ENCODE data around the gene KHDRBS1. TPM values are rescaled to one million over a fixed set of nuclear protein-coding genes. Genes with fewer than 3 reads are reported as not detected.

KHDRBS1 gene
- total and polyA plus RNA-seq, 9 of the 15 experiments (the other 6 are each of a cell fraction or from before 2014, with no cell fraction given), result 48.4 to 257 (median 114) TPM

- TF ChIP-seq FOS (IDR thresholded peaks at IDR 0.05; ENCODE audit: extremely low read depth, insufficient read length), result no peak
- peak; percentile 94 for TF ChIP-seq USF2 (CRISPR knock-in tag; IDR thresholded peaks at IDR 0.05)
- TF ChIP-seq BHLHE40 (IDR thresholded peaks at IDR 0.05; ENCODE audit: low read length), result peak; percentile 95
- TF ChIP-seq RFX7 (CRISPR knock-in tag; IDR thresholded peaks at IDR 0.05), result no peak
- TF ChIP-seq NCOA1 (IDR thresholded peaks at IDR 0.05; ENCODE audit: low read depth), result no peak
- TF ChIP-seq MYC (IDR thresholded peaks at IDR 0.05; ENCODE audit: low read depth, low read length), result peak; percentile 98
- peak; percentile 95 for TF ChIP-seq MYC (CRISPR knock-in tag; IDR thresholded peaks at IDR 0.05; ENCODE audit: borderline replicate concordance, low read depth)
- TF ChIP-seq ZFP36 (IDR thresholded peaks at IDR 0.05; ENCODE audit: low read depth, low read length, partially characterized antibody), result no peak
- TF ChIP-seq FOXK2 (conservative IDR thresholded peaks at IDR 0.05 in 1 of 2, IDR thresholded peaks at IDR 0.05 in 1 of 2; ENCODE audit: low read depth in 2 of 2), result peak in 1 of 2 experiments; percentile 86; a peak in 3 of 4 replicates
- peak; percentile 95; the same call in 1 of the 2 replicates for TF ChIP-seq HBP1 (CRISPR knock-in tag; IDR thresholded peaks at IDR 0.05)
- TF ChIP-seq GTF3C2 (IDR thresholded peaks at IDR 0.05; ENCODE audit: borderline replicate concordance, extremely low read depth, insufficient read length), result no peak
- TF ChIP-seq ZNF75A (CRISPR knock-in tag; IDR thresholded peaks at IDR 0.05), result no peak
- 0 out of 2 replicates have a peak, but pooled peaks have one; percentile 22 for TF ChIP-seq BRD4 (IDR thresholded peaks at IDR 0.05)
- TF ChIP-seq ZNF280B (CRISPR knock-in tag; IDR thresholded peaks at IDR 0.05), result no peak
These were observed at the start of gene KHDRBS1 (continued) for GRCh38 chr1:32013386-32014198.

Data from K562 (cell line).